Measurements from ENCODE around the gene TMEM202. TPM values are rescaled to one million over a fixed set of nuclear protein-coding genes. Genes with fewer than 3 reads are reported as not detected.
"Not testable (repeated sequence)": the region's sequence is repeated elsewhere in the genome, so short reads cannot be mapped to it uniquely, and the experiment has no call there.

TMEM202 gene
- total and polyA plus RNA-seq, 2 of the 13 experiments (the other 11 are each of a cell fraction or from before 2014, with no cell fraction given): not detected

GRCh38 chr15:72389231-72389630, 8.9 kb upstream of the TMEM202 start:
- Histone ChIP-seq H3K4me2 (ENCODE audit: low read depth, low read length) (no peak overlapping the region), H3K9ac (ENCODE audit: insufficient read depth, low read depth, low read length) (no peak overlapping the region), H4K20me1 (ENCODE audit: insufficient read depth, low read length) (no peaks in the 10 kb centered on the region), H3K4me3 (replicated peaks in 1 of 3; ENCODE audit: insufficient read depth in 1 of 3, low read depth in 2 of 3, low read length in 3 of 3) (no peak overlapping the region), H3K9me3 (ENCODE audit: low read length) (no peaks in the 10 kb centered on the region), H3K36me3 (replicated peaks in 1 of 2; ENCODE audit: control insufficient read depth in 1 of 2, insufficient read depth in 2 of 2, low read length in 2 of 2) (no peaks in the 10 kb centered on the region), H3K4me1 (ENCODE audit: insufficient read depth, low read length) (no peaks in the 10 kb centered on the region), H3K79me2 (ENCODE audit: insufficient read depth, low read length) (no peaks in the 10 kb centered on the region), H3K27me3 (ENCODE audit: control insufficient read depth in 1 of 2, insufficient read depth in 2 of 2, low read length in 2 of 2) (peaks cover 0 to 13% of the 10 kb centered on the region in 2 experiments; a peak in 2 of 5 replicates), H3K27ac (ENCODE audit: extremely low read length, insufficient read depth, low read length) (no peak overlapping the region), H2AFZ (ENCODE audit: low read length) (no peak overlapping the region)
- intact Hi-C loops (cut with micrococcal nuclease; ENCODE audit: unreplicated experiment): no loop called here
- BruUV-seq (replicated peaks): no TSS peak
- POLR2A ChIA-PET: interaction anchor here (1.0 kb wide), 1 partner anchor 14 kb away, joined by 3 read pairs; the partner anchor contains the start of gene HEXA
- CTCF ChIA-PET (ENCODE audit: low intra/inter-chr PET ratio, low total read pairs): no interaction called here
- 7% methylated on average over 3 of the region's 3 CpGs for WGBS (ENCODE audit: low lambda C conversion rate)
- no peak for DNase-seq (ENCODE audit: low spot score)
- in situ Hi-C loops (cut with HindIII; ENCODE audit: extremely low pct_ligation_motif_present, low pct_unique_long_range_greater_than_20kb): no loop called here
- ATAC-seq: no peak
- no peak for FAIRE-seq
- no peak for TF ChIP-seq ASH2L (IDR thresholded peaks at IDR 0.05; ENCODE audit: insufficient read length, low read depth, low read length)
- TF ChIP-seq GTF2F1 (IDR thresholded peaks at IDR 0.05; ENCODE audit: low read length): no peak
- TF ChIP-seq ZFAT (CRISPR knock-in tag; conservative IDR thresholded peaks at IDR 0.05): no peak
- TF ChIP-seq, protein P1, sequence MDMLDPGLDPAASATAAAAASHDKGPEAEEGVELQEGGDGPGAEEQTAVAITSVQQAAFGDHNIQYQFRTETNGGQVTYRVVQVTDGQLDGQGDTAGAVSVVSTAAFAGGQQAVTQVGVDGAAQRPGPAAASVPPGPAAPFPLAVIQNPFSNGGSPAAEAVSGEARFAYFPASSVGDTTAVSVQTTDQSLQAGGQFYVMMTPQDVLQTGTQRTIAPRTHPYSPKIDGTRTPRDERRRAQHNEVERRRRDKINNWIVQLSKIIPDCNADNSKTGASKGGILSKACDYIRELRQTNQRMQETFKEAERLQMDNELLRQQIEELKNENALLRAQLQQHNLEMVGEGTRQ (IDR thresholded peaks at IDR 0.05; ENCODE audit: low read depth, low read length): no peak
- TF ChIP-seq, protein P1 (CRISPR knock-in tag; IDR thresholded peaks at IDR 0.05; ENCODE audit: borderline replicate concordance): no peak
- TF ChIP-seq PAF1 (CRISPR knock-in tag; IDR thresholded peaks at IDR 0.05): no peak
- no peak for TF ChIP-seq ZNF562 (CRISPR knock-in tag; IDR thresholded peaks at IDR 0.05; ENCODE audit: borderline replicate concordance)
- TF ChIP-seq SCMH1 (CRISPR knock-in tag; IDR thresholded peaks at IDR 0.05; ENCODE audit: borderline replicate concordance): no peak
- TF ChIP-seq, protein P2, sequence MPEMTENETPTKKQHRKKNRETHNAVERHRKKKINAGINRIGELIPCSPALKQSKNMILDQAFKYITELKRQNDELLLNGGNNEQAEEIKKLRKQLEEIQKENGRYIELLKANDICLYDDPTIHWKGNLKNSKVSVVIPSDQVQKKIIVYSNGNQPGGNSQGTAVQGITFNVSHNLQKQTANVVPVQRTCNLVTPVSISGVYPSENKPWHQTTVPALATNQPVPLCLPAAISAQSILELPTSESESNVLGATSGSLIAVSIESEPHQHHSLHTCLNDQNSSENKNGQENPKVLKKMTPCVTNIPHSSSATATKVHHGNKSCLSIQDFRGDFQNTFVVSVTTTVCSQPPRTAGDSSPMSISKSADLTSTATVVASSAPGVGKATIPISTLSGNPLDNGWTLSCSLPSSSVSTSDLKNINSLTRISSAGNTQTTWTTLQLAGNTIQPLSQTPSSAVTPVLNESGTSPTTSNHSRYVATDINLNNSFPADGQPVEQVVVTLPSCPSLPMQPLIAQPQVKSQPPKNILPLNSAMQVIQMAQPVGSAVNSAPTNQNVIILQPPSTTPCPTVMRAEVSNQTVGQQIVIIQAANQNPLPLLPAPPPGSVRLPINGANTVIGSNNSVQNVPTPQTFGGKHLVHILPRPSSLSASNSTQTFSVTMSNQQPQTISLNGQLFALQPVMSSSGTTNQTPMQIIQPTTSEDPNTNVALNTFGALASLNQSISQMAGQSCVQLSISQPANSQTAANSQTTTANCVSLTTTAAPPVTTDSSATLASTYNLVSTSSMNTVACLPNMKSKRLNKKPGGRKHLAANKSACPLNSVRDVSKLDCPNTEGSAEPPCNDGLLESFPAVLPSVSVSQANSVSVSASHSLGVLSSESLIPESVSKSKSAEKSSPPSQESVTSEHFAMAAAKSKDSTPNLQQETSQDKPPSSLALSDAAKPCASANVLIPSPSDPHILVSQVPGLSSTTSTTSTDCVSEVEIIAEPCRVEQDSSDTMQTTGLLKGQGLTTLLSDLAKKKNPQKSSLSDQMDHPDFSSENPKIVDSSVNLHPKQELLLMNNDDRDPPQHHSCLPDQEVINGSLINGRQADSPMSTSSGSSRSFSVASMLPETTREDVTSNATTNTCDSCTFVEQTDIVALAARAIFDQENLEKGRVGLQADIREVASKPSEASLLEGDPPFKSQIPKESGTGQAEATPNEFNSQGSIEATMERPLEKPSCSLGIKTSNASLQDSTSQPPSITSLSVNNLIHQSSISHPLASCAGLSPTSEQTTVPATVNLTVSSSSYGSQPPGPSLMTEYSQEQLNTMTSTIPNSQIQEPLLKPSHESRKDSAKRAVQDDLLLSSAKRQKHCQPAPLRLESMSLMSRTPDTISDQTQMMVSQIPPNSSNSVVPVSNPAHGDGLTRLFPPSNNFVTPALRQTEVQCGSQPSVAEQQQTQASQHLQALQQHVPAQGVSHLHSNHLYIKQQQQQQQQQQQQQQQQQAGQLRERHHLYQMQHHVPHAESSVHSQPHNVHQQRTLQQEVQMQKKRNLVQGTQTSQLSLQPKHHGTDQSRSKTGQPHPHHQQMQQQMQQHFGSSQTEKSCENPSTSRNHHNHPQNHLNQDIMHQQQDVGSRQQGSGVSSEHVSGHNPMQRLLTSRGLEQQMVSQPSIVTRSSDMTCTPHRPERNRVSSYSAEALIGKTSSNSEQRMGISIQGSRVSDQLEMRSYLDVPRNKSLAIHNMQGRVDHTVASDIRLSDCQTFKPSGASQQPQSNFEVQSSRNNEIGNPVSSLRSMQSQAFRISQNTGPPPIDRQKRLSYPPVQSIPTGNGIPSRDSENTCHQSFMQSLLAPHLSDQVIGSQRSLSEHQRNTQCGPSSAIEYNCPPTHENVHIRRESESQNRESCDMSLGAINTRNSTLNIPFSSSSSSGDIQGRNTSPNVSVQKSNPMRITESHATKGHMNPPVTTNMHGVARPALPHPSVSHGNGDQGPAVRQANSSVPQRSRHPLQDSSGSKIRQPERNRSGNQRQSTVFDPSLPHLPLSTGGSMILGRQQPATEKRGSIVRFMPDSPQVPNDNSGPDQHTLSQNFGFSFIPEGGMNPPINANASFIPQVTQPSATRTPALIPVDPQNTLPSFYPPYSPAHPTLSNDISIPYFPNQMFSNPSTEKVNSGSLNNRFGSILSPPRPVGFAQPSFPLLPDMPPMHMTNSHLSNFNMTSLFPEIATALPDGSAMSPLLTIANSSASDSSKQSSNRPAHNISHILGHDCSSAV (CRISPR knock-in tag; IDR thresholded peaks at IDR 0.05; ENCODE audit: borderline replicate concordance): no peak

DNA sequence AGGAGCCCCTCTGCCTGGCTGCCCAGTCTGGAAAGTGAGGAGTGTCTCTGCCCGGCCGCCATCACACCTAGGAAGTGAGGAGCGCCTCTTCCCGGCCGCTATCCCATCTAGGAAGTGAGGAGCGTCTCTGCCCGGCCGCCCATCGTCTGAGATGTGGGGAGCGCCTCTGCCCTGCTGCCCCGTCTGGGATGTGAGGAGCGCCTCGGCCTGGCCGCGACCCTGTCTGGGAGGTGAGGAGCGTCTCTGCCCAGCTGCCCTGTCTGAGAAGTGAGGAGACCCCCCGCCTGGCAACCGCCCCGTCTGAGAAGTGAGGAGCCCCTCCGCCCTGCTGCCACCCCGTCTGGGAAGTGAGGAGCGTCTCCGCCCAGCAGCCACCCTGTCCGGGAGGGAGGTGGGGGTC, 1.8 kb upstream of the TMEM202 start:
- in situ Hi-C loops (cut with HindIII; ENCODE audit: extremely low pct_ligation_motif_present, low pct_unique_long_range_greater_than_20kb); H4K20me1 ChIP-seq (ENCODE audit: insufficient read depth, low read length); H3K9me3 ChIP-seq (ENCODE audit: low read length); ATAC-seq; H3K4me3 ChIP-seq (replicated peaks in 1 of 3; ENCODE audit: insufficient read depth in 1 of 3, low read depth in 2 of 3, low read length in 3 of 3); FAIRE-seq; H2AFZ ChIP-seq (ENCODE audit: low read length); BruUV-seq (replicated peaks); H3K79me2 ChIP-seq (ENCODE audit: insufficient read depth, low read length); POLR2A ChIA-PET; DNase-seq (ENCODE audit: low spot score); CTCF ChIA-PET (ENCODE audit: low intra/inter-chr PET ratio, low total read pairs); H3K4me2 ChIP-seq (ENCODE audit: low read depth, low read length); intact Hi-C loops (cut with micrococcal nuclease; ENCODE audit: unreplicated experiment); H3K27ac ChIP-seq (ENCODE audit: extremely low read length, insufficient read depth, low read length); H3K27me3 ChIP-seq (ENCODE audit: control insufficient read depth in 1 of 2, insufficient read depth in 2 of 2, low read length in 2 of 2); H3K36me3 ChIP-seq (replicated peaks in 1 of 2; ENCODE audit: control insufficient read depth in 1 of 2, insufficient read depth in 2 of 2, low read length in 2 of 2); H3K9ac ChIP-seq (ENCODE audit: insufficient read depth, low read depth, low read length): not testable (repeated sequence)
- 75% methylated on average over 4 of the region's 24 CpGs for WGBS (ENCODE audit: low lambda C conversion rate)
- H3K4me1 ChIP-seq (ENCODE audit: insufficient read depth, low read length): peaks cover 21% of the 10 kb centered on the region

All from HepG2 (cell line).